ENCODE results near the gene DCLK2. TPM values are rescaled to one million over a fixed set of nuclear protein-coding genes. Genes with fewer than 3 reads are reported as not detected.

DCLK2 gene
- total and polyA plus RNA-seq, 11 donors = 6.4 to 38.4 (median 15.4) TPM

- no peak overlapping the region for H3K27ac ChIP-seq
- DNase-seq (no peak), ATAC-seq (no peak)
- intact Hi-C loops (cut with DNase I) = no loop called here
- H3K27me3 ChIP-seq = no peaks in the 10 kb centered on the region
- H3K4me1 ChIP-seq = peaks cover 0 to 6% (median 0%) of the 10 kb centered on the region in 12 donors
- H3K9me3 ChIP-seq = no peaks in the 10 kb centered on the region
- no peak for TF ChIP-seq POLR2A (IDR thresholded peaks at IDR 0.05)
- no peak for TF ChIP-seq CTCF (IDR thresholded peaks at IDR 0.05)
- no peak overlapping the region for H3K4me3 ChIP-seq
- 78 to 90% (median 82%) methylated on average over 2 to 4 of the region's 4 CpGs; no CpG with 5 or more reads in 1 of the 4 donors for WGBS, 4 donors
- peaks cover 0 to 54% (median 32%) of the 10 kb centered on the region in 9 donors for H3K36me3 ChIP-seq
Observed at GRCh38 chr4:150250998-150251651, 172.9 kb downstream of the DCLK2 start.

- peaks cover 0 to 61% (median 34%) of the 10 kb centered on the region in 9 donors for H3K36me3 ChIP-seq
- ATAC-seq = peak; percentile 33 to 64 (median 41)
Observed at GRCh38 chr4:150251752-150252190, 173.5 kb downstream of the DCLK2 start.

GRCh38 chr4:150252306-150252705 is 174.1 kb downstream of the DCLK2 start:
- no peak overlapping the region for H3K4me3 ChIP-seq
- H3K27me3 ChIP-seq = no peaks in the 10 kb centered on the region
- ATAC-seq = no peak
- DNase-seq = no peak
- peaks cover 0 to 6% (median 0%) of the 10 kb centered on the region in 12 donors for H3K4me1 ChIP-seq
- intact Hi-C loops (cut with DNase I) = no loop called here
- peaks cover 0 to 64% (median 37%) of the 10 kb centered on the region in 9 donors for H3K36me3 ChIP-seq
- TF ChIP-seq POLR2A (IDR thresholded peaks at IDR 0.05) (no peak), CTCF (IDR thresholded peaks at IDR 0.05) (no peak)
- peak overlapping the region in 1 of 12 donors; percentile 6 for H3K27ac ChIP-seq
- no peaks in the 10 kb centered on the region for H3K9me3 ChIP-seq
- 94 to 96% (median 95%) methylated on average over 6 of the region's 6 CpGs for WGBS, 4 donors

More at GRCh38 chr4:150251752-150252190, 173.5 kb downstream of the DCLK2 start:
- Histone ChIP-seq H3K27ac (peak overlapping the region in 1 of 12 donors; percentile 6), H3K9me3 (no peaks in the 10 kb centered on the region), H3K4me3 (no peak overlapping the region), H3K4me1 (peaks cover 0 to 6% (median 0%) of the 10 kb centered on the region in 12 donors), H3K27me3 (no peaks in the 10 kb centered on the region)
- no peak for TF ChIP-seq CTCF (IDR thresholded peaks at IDR 0.05)
- no peak for TF ChIP-seq POLR2A (IDR thresholded peaks at IDR 0.05)
- intact Hi-C loops (cut with DNase I) = no loop called here
- WGBS, 4 donors = 64 to 88% (median 77%) methylated on average over 7 of the region's 7 CpGs
- no peak for DNase-seq

- Histone ChIP-seq H3K27ac (peak overlapping the region in 1 of 12 donors; percentile 6), H3K4me3 (no peak overlapping the region), H3K9me3 (no peaks in the 10 kb centered on the region), H3K27me3 (no peaks in the 10 kb centered on the region), H3K4me1 (peaks cover 0 to 6% (median 0%) of the 10 kb centered on the region in 12 donors), H3K36me3 (peaks cover 0 to 60% (median 33%) of the 10 kb centered on the region in 9 donors)
- WGBS, 4 donors = 90 to 97% (median 96%) methylated on average over 7 of the region's 7 CpGs
- TF ChIP-seq CTCF (IDR thresholded peaks at IDR 0.05) (no peak), POLR2A (IDR thresholded peaks at IDR 0.05) (no peak)
- intact Hi-C loops (cut with DNase I) = no loop called here
- ATAC-seq (no peak), DNase-seq (no peak)
Observed at GRCh38 chr4:150252741-150253140, 174.5 kb downstream of the DCLK2 start.
